OCI-M2 (cell line): ENCODE data around the gene GLIS1.

Source experiments
- DNase-seq: peaks from one replicate; lab custom pipeline; 2025; ENCODE audit not compliant: unreplicated experiment; lab: John Stamatoyannopoulos, UW

Gene GLIS1

DNA sequence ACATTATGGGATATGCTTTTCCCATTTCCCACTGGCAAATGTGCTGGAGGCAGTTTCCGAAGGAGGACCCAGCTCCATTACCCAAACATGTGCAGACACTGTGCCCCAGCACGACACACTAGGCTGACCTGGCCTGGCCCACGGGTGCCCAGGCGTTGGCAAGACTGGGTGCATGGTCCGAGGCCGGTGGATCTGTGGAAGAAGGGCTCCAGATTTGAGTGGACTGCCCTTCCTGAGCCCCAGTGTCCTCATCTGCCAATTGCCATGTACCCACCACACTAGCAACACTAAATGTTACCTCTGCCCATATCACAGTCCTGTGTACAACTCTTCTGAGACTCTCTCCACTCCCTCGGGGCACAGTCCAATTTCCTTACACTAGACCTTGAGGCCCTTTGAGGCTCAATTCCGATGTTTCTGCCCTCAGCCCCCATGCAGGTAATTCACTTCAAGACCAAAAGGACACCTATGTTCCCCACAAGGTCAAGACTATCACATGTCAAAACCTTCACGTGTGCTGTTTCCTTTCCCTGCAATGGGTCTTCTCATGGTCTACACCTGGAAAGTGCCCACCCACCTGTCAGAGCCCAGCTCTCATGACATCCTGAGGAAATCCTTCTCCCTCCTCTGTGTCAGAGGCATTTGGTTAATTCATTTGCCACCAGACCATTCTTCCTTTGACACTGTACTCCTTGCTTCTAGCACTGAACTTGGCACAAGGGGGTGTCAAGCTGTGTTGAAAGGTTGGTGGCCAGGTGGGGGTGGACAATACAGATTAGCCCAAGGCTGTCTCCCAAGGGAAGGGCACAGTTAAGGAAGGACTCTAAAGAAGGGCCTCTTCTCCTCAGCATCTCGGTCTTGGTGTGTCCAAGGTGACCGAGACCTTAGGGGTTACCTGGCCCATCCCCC is 154.8 kb downstream of the GLIS1 start:
- DNase-seq = no peak

DNA sequence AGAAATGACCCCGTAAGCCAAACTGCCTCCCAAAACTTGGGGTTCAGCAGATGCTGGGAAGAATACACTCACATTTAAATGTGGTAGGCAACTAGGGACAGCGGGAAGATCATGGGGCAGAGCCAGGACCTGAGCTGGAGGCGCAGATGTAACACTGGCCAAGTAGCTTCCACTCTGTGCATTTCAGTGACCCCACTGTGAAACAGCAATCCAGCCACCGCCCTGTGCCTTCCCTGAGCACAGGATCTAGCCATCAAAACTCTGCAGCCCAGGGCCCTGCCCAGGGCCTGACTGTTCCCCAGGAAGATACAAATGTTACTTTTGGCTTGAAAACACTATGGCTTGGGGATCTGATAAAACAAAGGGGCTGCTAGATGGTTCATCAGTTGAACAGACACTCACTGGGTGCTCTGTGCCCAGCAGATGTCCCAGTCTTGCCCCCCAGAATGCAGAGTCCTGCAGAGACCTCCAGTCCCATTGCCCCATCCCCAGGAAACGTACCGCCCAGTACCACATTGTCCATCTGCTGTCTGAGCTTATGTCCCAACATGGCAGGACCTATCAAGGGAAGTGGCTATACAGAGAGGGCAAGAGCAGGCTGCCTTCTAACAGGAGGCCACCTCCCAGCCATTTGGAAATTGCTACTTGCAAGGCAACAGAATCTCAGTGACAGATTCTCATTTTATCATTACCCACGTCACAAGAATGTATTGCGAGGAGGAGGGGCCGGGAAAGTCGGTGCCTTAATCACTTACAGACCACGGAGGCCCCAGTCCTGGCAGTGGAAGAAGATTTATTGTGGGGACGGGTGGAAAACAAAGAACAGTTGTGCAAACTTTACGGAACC is 155.7 kb downstream of the GLIS1 start:
- DNase-seq = no peak

DNA sequence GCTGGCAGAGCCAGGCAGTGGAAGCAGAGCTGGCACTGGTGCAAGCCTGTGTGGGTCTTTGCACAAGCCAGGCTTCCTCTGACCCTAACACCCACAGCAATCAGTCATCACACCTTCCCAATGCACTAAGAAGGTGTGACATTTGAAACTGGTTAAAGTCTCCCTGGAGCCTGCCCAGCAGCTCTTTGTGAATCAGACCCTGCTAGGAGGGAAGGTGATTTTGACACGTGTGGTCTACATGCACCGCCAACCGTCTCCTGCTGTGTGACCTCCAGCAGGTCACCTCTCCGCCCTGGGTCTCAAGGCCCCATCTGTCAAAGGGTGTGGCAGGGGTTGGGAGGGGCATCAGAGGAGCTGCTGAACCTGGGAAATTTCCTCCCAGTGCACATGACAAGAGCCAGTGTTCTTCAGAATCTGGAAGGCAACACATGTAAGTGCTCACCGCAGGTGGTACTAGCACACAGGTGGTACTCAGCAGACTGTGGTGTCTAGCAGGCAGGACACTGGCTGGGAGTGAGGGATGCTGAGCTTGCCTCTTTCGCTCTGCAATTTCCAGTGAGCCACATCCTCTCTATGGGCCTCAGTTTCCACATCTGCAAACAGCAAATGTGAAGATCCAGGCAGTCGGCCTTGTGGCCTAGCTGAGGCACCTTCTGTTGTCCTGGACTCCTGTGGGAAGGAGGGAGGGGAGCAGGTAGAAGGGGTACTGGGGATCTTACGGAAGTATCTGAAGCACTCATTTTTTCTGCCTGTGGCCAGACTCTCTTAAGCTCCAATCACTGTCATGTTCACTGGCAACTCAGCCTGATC is 156.5 kb downstream of the GLIS1 start:
- no peak for DNase-seq

- no peak for DNase-seq
Measured at GRCh38 chr1:53581476-53581875, 157.5 kb downstream of the GLIS1 start.

DNA sequence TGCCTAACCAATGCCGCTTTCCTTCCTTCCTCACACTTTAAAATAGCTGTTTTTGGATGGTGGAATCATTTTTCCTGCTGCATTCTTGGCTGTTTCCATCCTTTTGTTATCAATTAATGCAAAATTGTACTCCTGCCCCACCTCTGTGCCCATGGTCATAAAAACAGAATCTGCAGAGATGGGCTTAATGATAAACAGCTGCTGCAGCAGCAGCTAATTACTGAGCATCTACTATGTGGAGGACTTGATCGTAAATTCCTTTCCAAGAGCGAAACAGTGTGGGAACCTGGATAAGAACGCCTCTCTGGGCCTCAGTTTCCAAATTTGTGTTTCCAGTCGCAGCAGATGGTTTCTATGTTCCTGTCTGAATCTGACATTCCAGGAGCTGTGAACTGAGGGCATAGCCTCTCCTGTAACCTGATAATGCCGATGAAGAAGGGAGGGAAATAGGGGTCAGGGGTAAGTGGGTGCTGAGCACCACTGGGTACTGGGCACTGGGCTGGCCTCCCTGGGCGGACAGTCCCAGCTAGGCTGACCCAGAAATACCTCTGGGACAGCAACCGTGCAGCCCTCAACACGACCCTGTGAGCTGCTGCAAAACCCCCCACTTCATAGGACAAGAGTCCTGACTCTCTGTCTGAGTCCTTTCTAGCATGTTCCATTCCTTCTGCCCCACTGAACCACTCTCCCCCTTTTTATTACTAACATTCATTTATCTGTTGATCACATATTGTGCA is 158.1 kb downstream of the GLIS1 start:
- no peak for DNase-seq

DNA sequence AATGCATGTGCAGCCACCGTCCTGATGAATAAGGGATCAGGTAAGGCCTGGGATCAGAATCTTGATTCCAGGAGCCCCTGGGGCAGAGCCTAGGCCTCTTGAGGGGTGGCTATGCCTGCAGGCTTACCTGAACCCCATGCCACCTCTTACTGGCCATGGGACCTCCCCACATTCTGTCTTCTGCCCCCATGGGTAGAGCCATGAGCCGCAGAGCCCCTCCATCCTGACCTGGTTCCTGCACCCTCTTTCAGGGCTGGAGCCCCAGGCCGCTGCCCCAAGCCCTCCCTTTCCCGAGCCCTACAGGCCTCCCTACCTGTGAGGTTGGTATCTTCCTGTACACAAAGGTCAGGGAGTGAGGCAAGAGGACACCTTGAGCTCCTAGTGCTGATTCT is 159.0 kb downstream of the GLIS1 start:
- no peak for DNase-seq

DNA sequence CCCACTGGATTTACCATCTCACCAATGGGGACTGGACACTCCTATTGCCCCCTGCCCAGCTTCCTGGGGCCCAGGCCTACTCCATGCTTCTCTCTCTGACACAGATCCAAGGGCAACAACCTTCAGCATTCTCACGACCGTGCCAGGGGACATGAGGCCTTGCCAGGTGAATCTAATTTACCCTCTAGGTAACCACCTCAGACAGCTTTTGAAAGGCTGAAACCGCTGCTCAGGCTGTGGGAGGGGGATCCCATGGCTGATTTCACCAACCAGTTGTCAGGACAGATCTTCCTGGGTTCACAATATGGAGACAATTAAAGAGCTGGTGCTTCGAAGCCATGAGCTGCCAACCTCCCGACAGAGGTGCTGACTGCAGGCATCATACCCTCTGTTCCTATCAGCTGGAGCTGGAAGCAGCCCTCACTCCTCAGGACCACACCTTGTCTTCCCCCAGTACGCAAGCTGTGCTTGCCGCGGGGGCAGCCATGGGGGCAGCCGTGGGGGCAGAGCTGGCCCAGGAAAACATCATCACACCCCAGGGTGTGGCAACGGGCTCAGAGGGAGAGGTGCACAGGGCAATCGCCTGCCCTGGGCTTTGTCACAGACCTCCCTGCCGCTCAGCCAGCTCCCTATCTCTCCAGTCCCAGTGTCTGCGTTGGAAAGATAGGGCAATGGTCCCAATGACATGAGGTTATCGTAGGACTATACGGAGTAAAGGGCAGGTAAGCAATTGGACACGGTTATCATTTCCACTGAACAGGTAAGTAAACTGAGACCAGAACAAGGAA is 159.5 kb downstream of the GLIS1 start:
- no peak for DNase-seq

DNA sequence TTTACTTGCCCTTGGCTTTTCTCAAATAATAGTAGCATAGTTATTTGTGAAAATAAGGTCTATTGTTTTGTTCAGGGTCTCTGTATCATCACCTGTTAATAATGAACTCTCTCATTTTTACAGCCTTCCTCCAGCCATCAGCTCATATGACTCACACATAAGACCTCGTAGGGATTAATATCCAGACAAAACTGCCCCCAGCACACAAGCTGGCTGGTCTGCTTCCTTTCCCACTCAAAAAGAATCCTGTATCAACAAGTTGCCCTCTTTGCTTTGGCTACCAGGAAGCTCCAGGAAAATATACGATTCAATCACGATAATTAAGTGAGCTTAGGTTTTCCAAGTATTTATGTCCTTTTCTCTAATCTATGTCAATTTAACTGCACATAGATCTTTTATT is 160.6 kb downstream of the GLIS1 start:
- no peak for DNase-seq

GRCh38 chr1:53577761-53578100 is 161.2 kb downstream of the GLIS1 start:
- DNase-seq = no peak

GRCh38 chr1:53576866-53577760 is 161.9 kb downstream of the GLIS1 start:
- DNase-seq = no peak

DNA sequence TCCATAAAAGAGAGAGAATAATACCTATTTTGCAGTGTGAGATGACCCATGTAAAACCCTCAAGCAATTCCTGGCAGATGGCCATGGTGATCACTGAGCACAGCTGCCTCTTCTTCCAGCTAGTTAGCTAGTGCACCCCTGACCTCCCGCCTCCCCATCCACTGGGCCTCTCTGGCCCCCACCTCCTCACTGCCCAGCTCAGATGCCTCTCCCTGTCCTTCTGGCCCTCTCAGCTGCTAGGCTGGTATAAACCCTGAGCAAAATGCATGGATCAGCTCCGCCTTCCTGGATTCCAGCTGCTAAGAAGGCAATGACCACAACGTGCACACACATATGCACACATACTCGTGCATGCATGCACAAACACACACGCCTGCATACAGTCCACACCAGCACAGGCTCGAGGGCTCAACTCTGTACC is 162.6 kb downstream of the GLIS1 start:
- DNase-seq = no peak

DNA sequence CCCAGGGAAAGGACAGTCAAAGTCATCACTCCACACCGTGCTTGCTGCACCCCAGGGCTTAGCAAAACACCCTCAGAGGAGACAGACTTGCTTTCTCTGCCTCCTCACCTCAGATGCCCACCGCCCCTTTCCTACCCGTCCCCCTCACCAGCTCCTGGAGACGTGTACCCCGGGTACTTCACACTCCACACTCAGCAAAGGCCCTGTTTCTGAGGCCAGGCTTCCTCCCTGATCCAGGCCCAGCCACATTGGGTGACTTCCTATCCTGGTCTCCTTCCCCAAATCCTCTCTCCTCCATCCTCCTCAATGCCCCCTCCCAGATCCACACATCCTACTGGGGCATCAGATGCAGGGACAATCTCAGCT is 163.0 kb downstream of the GLIS1 start:
- no peak for DNase-seq

DNA sequence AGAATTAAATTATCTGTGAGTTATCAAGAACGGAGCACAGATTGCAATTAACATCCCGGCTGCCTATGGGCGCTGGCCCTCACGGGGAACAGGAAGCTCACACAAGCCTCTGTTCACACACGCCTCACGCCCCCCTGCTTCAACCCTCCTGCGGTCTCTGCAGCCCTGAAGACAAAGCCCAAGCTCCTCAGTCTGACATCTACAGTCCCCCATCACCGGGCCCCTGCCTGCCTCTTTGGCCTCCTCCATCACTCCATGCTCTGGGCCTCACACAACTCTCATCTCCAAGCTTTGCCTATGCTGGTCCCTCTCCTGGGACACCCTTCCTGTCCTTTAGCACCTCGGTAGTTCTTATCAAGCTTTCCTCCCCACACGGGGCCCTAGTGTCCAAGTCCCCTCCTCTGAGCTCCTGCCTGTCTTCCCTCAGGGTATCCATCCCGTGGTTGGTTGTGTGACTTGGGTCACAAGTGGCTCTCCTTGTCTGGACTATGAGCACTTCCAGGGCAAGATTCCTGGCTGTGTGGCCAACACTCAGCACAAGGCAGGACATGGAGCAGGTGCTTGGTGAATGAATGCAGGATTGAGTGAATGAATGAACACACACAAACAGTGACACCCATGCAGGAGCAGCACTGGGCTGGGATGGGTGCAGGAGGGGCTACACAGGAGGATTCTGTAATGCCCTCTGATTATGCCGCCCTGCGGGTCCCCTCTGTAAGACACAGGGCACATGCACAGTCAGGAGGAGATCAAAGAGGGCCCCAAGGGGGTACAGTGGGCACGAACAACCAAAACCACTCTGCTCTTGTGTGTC is 163.6 kb downstream of the GLIS1 start:
- no peak for DNase-seq

DNA sequence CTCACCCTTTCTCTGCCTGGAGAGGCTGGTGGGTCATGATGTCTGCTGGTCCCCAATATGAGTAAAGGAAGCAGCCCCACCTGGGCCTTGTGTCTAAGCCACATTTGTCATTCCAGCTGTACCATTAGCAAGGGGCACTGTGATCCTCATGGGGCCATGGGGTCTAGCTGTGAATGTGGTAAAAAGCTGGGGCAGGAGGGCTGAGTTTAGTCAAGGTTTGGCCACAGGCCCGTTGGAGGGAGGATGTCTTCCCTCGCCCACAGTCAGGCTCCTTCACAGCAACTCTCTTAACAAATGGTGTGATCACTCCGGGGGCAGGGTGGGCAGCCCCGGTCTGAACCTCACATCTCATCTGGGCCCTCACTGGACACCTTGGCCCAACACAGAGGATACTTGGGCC is 164.3 kb downstream of the GLIS1 start:
- no peak for DNase-seq

GRCh38 chr1:53573931-53574330 is 165.0 kb downstream of the GLIS1 start:
- DNase-seq = no peak

GRCh38 chr1:53573522-53573921 is 165.4 kb downstream of the GLIS1 start:
- no peak for DNase-seq

DNA sequence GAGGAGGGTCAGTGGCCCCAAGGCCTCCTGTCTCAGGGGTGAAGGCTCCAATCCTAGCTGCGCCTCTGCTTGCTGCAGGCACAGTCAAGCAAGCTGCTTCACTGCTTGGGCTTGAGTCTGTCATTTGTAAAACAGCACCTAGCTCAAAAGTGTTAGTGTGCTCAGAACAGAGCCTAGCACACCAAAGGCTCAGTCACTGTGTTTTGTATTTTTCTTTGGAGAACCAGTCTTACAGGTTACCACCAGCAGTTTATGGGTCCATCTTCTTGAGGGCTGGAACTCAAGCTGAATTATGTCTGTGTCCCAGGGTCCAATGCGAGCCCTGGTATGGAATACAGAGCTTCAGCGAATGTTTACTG is 166.2 kb downstream of the GLIS1 start:
- no peak for DNase-seq
